Placental epithelial cell (primary cell): ENCODE measurements around the gene ANO6. TPM values are rescaled to one million over a fixed set of nuclear protein-coding genes. Genes with fewer than 3 reads are reported as not detected.

Source experiments
- small RNA-seq: library from RNA; depleted of rRNA; stranded (forward); fragments of <200 nt; gene quantifications from one replicate; pipeline ENCODE3, GENCODE V24; 2012
- total RNA-seq: library from RNA; depleted of rRNA; stranded (reverse); fragments of >200 nt; gene quantifications from 2 replicates; pipeline ENCODE4 v1.2.3, GENCODE V29; 2012

The ANO6 gene
- 202 and 203 TPM in 2 replicates for total RNA-seq

GRCh38 chr12:45215419-45216229 lies at the start of gene ANO6:
Gene ANO6, plus strand, starts transcription at chr12:45216095. Its CDS starts 227 bp downstream, at chr12:45216322.

Small RNAs within 50 kb of the gene (small RNA-seq; reads per million reads assigned to genes)
- not detected for gene AC009248.2

Other genes with a start within 250 kb of the ANO6 start
- not detected in 2 replicates for gene DBX2, start 165.0 kb upstream of the ANO6 start, total RNA-seq